Neutrophil (primary cell): Measurements from ENCODE around the gene ATP5MK.

Source experiments
- H3K27ac ChIP-seq: fragments of 200-600 bp; sonication (generic); 2 replicates; pipeline ENCODE4 v1.5.1; 2016; ENCODE audit warnings: mild to moderate bottlenecking, moderate library complexity
- H3K27me3 ChIP-seq: fragments of 200-600 bp; sonication (generic); 2 replicates; pipeline ENCODE4 v1.6.0; 2016; ENCODE audit warnings: mild to moderate bottlenecking
- H3K36me3 ChIP-seq: fragments of 200-600 bp; sonication (generic); 2 replicates; pipeline ENCODE4 v1.5.1; 2017
- H3K4me1 ChIP-seq, 2 experiments: fragments of 200-600 bp in 1 of 2; sonication (generic) in 1 of 2; 1 replicate in 1 of 2; 2 replicates in 1 of 2; pipeline versions ENCODE4 v1.5.1 to v1.6.1; 2013 to 2016; ENCODE audit warnings: low read depth in 1 of 2, low read length in 1 of 2, mild to moderate bottlenecking in 1 of 2, moderate library complexity in 1 of 2; ENCODE audit not compliant: control insufficient read depth in 1 of 2, insufficient read depth in 1 of 2
- H3K4me3 ChIP-seq, 2 experiments: fragments of 200-600 bp in 1 of 2; sonication (generic) in 1 of 2; 1 replicate in 1 of 2; 2 replicates in 1 of 2; pipeline ENCODE4 v1.5.1; 2013 to 2016; ENCODE audit warnings: low read depth in 1 of 2, low read length in 1 of 2, mild to moderate bottlenecking in 1 of 2, moderate library complexity in 1 of 2
- H3K9me3 ChIP-seq: fragments of 200-600 bp; sonication (generic); 2 replicates; pipeline ENCODE4 v1.5.1; 2016
- CTCF ChIP-seq: fragments of 200-600 bp; sonication (generic); IDR thresholded peaks from 2 replicates; pipeline ENCODE4 v1.5.1; 2016; ENCODE audit warnings: antibody characterized with exemption

Gene ATP5MK

GRCh38 chr10:103429647-103430046 is 33.4 kb upstream of the ATP5MK start:
- no peak overlapping the region for H3K27ac ChIP-seq
- TF ChIP-seq CTCF = no peak
- peaks cover 11% of the 10 kb centered on the region for H3K36me3 ChIP-seq
- H3K4me1 ChIP-seq = peaks cover 18 to 31% of the 10 kb centered on the region in 2 experiments
- H3K4me3 ChIP-seq = no peak overlapping the region
- H3K27me3 ChIP-seq = no peaks in the 10 kb centered on the region
- no peaks in the 10 kb centered on the region for H3K9me3 ChIP-seq

GRCh38 chr10:103428989-103429643 is 32.8 kb upstream of the ATP5MK start:
- peaks cover 16% of the 10 kb centered on the region for H3K36me3 ChIP-seq
- no peak overlapping the region for H3K27ac ChIP-seq
- no peak overlapping the region for H3K4me3 ChIP-seq
- H3K4me1 ChIP-seq = peaks cover 13 to 26% of the 10 kb centered on the region in 2 experiments
- H3K9me3 ChIP-seq = no peaks in the 10 kb centered on the region
- no peak for TF ChIP-seq CTCF
- no peaks in the 10 kb centered on the region for H3K27me3 ChIP-seq

GRCh38 chr10:103427866-103428265 is 31.6 kb upstream of the ATP5MK start:
- H3K27ac ChIP-seq = no peak overlapping the region
- H3K27me3 ChIP-seq = no peaks in the 10 kb centered on the region
- no peaks in the 10 kb centered on the region for H3K9me3 ChIP-seq
- H3K4me1 ChIP-seq = peaks cover 6 to 18% of the 10 kb centered on the region in 2 experiments
- TF ChIP-seq CTCF = no peak
- H3K4me3 ChIP-seq = no peak overlapping the region
- peaks cover 29% of the 10 kb centered on the region for H3K36me3 ChIP-seq

GRCh38 chr10:103423748-103424147 is 27.5 kb upstream of the ATP5MK start:
- H3K27me3 ChIP-seq = no peaks in the 10 kb centered on the region
- TF ChIP-seq CTCF = no peak
- no peak overlapping the region for H3K4me3 ChIP-seq
- H3K9me3 ChIP-seq = no peaks in the 10 kb centered on the region
- H3K36me3 ChIP-seq = peaks cover 62% of the 10 kb centered on the region
- peaks cover 0 to 3% of the 10 kb centered on the region in 2 experiments for H3K4me1 ChIP-seq
- H3K27ac ChIP-seq = no peak overlapping the region

- H3K27ac ChIP-seq = no peak overlapping the region
- no peaks in the 10 kb centered on the region for H3K27me3 ChIP-seq
- H3K36me3 ChIP-seq = peaks cover 89% of the 10 kb centered on the region
- TF ChIP-seq CTCF = no peak
- H3K9me3 ChIP-seq = no peaks in the 10 kb centered on the region
- no peak overlapping the region for H3K4me3 ChIP-seq
- H3K4me1 ChIP-seq = no peaks in the 10 kb centered on the region
These were observed 22.8 kb upstream of the ATP5MK start for GRCh38 chr10:103419101-103419500.
